ENCODE data around the gene UQCRC1. TPM values are rescaled to one million over a fixed set of nuclear protein-coding genes. Genes with fewer than 3 reads are reported as not detected.

UQCRC1 gene
- total RNA-seq, 1 experiment from 2014 or later, result 227 TPM

DNA sequence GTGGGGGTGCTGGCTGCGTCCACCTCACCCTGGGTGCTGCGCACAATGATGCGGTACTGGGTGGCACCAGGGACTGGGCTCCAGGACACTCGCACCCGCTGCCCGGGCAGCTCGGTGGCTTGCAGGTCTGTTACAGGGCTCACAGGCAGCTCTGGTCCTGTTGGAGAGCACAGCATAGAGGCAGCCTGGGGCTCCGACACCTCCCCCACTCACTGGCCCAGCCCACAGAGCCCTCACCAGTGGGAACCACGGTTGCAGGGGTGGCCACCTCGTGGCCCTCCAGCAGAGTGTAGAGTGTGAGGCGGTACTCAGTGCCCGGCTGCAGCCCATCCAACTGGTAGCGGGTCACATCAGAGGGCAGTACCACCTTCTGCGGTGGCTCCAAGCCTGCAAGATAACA, 18.0 kb downstream of the UQCRC1 start:
- CTCF ChIA-PET, result no interaction called here
- Histone ChIP-seq H3K4me3 (ENCODE audit: low read depth in 2 of 2, low read length in 2 of 2) (no peak overlapping the region), H3K36me3 (ENCODE audit: control insufficient read depth, insufficient read depth, low read length) (no peaks in the 10 kb centered on the region), H3K27ac (ENCODE audit: low read length) (no peak overlapping the region), H3K27me3 (ENCODE audit: control insufficient read depth, insufficient read depth, low read length) (no peaks in the 10 kb centered on the region), H3K4me1 (ENCODE audit: control insufficient read depth, insufficient read depth, low read length) (peaks cover 11% of the 10 kb centered on the region), H3K9me3 (ENCODE audit: control insufficient read depth, insufficient read depth, low read depth, low read length) (no peaks in the 10 kb centered on the region)
- ATAC-seq (no peak), DNase-seq (ENCODE audit: low read depth, low spot score) (no peak)
- TF ChIP-seq, protein P1, sequence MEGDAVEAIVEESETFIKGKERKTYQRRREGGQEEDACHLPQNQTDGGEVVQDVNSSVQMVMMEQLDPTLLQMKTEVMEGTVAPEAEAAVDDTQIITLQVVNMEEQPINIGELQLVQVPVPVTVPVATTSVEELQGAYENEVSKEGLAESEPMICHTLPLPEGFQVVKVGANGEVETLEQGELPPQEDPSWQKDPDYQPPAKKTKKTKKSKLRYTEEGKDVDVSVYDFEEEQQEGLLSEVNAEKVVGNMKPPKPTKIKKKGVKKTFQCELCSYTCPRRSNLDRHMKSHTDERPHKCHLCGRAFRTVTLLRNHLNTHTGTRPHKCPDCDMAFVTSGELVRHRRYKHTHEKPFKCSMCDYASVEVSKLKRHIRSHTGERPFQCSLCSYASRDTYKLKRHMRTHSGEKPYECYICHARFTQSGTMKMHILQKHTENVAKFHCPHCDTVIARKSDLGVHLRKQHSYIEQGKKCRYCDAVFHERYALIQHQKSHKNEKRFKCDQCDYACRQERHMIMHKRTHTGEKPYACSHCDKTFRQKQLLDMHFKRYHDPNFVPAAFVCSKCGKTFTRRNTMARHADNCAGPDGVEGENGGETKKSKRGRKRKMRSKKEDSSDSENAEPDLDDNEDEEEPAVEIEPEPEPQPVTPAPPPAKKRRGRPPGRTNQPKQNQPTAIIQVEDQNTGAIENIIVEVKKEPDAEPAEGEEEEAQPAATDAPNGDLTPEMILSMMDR (IDR thresholded peaks at IDR 0.05), result no peak
- no peak for TF ChIP-seq TCF7L2 (IDR thresholded peaks at IDR 0.05; ENCODE audit: low read depth, low read length)
- TF ChIP-seq, protein P2, sequence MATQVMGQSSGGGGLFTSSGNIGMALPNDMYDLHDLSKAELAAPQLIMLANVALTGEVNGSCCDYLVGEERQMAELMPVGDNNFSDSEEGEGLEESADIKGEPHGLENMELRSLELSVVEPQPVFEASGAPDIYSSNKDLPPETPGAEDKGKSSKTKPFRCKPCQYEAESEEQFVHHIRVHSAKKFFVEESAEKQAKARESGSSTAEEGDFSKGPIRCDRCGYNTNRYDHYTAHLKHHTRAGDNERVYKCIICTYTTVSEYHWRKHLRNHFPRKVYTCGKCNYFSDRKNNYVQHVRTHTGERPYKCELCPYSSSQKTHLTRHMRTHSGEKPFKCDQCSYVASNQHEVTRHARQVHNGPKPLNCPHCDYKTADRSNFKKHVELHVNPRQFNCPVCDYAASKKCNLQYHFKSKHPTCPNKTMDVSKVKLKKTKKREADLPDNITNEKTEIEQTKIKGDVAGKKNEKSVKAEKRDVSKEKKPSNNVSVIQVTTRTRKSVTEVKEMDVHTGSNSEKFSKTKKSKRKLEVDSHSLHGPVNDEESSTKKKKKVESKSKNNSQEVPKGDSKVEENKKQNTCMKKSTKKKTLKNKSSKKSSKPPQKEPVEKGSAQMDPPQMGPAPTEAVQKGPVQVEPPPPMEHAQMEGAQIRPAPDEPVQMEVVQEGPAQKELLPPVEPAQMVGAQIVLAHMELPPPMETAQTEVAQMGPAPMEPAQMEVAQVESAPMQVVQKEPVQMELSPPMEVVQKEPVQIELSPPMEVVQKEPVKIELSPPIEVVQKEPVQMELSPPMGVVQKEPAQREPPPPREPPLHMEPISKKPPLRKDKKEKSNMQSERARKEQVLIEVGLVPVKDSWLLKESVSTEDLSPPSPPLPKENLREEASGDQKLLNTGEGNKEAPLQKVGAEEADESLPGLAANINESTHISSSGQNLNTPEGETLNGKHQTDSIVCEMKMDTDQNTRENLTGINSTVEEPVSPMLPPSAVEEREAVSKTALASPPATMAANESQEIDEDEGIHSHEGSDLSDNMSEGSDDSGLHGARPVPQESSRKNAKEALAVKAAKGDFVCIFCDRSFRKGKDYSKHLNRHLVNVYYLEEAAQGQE (IDR thresholded peaks at IDR 0.05; ENCODE audit: insufficient read depth in 1 of 2, low read depth in 2 of 2, low read length in 1 of 2), result no peak
- no peak for TF ChIP-seq POLR2AphosphoS5 (IDR thresholded peaks at IDR 0.05; ENCODE audit: low read depth, low read length)
- TF ChIP-seq SIN3A (IDR thresholded peaks at IDR 0.05; ENCODE audit: borderline replicate concordance, insufficient read depth, low read depth, low read length), result no peak
- intact Hi-C loops (cut with micrococcal nuclease; ENCODE audit: unreplicated experiment), result no loop called here
- in situ Hi-C loops (cut with HindIII; ENCODE audit: low pct_unique_long_range_greater_than_20kb, low sequenced_read_pairs), result no loop called here
- no TSS peak for BruUV-seq (replicated peaks)
- POLR2A ChIA-PET, result no interaction called here

DNA sequence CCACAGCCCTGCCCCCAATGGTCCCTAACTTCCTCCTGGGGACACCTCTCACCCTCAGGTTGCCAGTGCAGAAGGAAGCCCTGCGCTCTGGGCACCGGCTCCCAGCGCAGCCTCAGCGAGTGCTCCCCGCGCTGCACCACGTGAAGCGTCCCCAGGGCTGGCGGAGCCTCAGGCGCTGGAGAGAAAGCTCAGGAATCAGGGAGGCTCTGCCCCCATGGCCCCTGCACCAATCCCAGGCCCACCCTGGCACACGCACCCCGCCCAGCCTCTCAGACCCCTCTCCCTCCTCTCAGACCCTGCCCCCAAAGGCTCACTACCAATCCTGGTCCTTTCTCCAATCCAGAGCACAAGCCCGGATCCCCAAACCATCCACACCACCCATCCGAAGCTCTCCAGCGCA, 21.2 kb downstream of the UQCRC1 start:
- no peak overlapping the region for H3K27ac ChIP-seq (ENCODE audit: low read length)
- H3K27me3 ChIP-seq (ENCODE audit: control insufficient read depth, insufficient read depth, low read length), result no peaks in the 10 kb centered on the region
- BruUV-seq (replicated peaks), result no TSS peak
- no peaks in the 10 kb centered on the region for H3K36me3 ChIP-seq (ENCODE audit: control insufficient read depth, insufficient read depth, low read length)
- POLR2A ChIA-PET, result no interaction called here
- no peak for ATAC-seq
- H3K4me3 ChIP-seq (ENCODE audit: low read depth in 2 of 2, low read length in 2 of 2), result no peak overlapping the region
- DNase-seq (ENCODE audit: low read depth, low spot score), result no peak
- TF ChIP-seq, protein P1 (IDR thresholded peaks at IDR 0.05), result no peak
- TF ChIP-seq SIN3A (IDR thresholded peaks at IDR 0.05; ENCODE audit: borderline replicate concordance, insufficient read depth, low read depth, low read length) (no peak), TCF7L2 (IDR thresholded peaks at IDR 0.05; ENCODE audit: low read depth, low read length) (no peak), POLR2AphosphoS5 (IDR thresholded peaks at IDR 0.05; ENCODE audit: low read depth, low read length) (no peak)
- TF ChIP-seq, protein P2 (IDR thresholded peaks at IDR 0.05; ENCODE audit: insufficient read depth in 1 of 2, low read depth in 2 of 2, low read length in 1 of 2), result no peak
- H3K9me3 ChIP-seq (ENCODE audit: control insufficient read depth, insufficient read depth, low read depth, low read length), result no peaks in the 10 kb centered on the region
- CTCF ChIA-PET, result no interaction called here
- intact Hi-C loops (cut with micrococcal nuclease; ENCODE audit: unreplicated experiment) (no loop called here), in situ Hi-C loops (cut with HindIII; ENCODE audit: low pct_unique_long_range_greater_than_20kb, low sequenced_read_pairs) (no loop called here)
- H3K4me1 ChIP-seq (ENCODE audit: control insufficient read depth, insufficient read depth, low read length), result no peaks in the 10 kb centered on the region
